ENCODE results near the gene SPACA4.
A peak's percentile ranks its signal among the peaks of the same experiment; 100 is the strongest.

DNA sequence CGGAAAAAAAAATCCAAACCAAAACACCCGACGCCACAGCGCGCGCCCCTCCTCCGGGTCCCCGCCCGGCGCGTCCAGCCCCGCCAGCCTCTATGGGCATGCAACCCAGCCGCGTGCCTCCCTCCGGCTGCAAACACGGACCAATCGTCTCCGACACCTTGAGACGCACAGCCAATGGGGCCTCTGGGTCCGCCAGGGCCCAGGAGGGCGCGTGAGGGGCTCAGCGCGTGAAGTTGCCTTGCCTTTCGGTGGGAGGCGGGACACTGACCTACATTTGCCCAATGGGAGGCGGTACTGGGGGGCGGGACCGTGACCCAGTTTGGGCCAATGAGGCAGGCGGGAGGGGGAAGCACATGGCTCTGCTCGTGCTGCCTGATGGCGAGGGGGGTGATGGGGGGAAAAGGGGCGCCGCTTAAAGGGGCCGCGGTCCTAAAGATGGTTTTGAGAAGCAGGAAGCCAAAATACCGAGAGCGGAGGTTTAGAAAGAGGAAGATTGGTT lies 31.0 kb downstream of the SPACA4 start:
- TF ChIP-seq, protein P1, sequence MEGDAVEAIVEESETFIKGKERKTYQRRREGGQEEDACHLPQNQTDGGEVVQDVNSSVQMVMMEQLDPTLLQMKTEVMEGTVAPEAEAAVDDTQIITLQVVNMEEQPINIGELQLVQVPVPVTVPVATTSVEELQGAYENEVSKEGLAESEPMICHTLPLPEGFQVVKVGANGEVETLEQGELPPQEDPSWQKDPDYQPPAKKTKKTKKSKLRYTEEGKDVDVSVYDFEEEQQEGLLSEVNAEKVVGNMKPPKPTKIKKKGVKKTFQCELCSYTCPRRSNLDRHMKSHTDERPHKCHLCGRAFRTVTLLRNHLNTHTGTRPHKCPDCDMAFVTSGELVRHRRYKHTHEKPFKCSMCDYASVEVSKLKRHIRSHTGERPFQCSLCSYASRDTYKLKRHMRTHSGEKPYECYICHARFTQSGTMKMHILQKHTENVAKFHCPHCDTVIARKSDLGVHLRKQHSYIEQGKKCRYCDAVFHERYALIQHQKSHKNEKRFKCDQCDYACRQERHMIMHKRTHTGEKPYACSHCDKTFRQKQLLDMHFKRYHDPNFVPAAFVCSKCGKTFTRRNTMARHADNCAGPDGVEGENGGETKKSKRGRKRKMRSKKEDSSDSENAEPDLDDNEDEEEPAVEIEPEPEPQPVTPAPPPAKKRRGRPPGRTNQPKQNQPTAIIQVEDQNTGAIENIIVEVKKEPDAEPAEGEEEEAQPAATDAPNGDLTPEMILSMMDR (IDR thresholded peaks at IDR 0.05): peak in 1 of 3 experiments; percentile 6
- peak; percentile 74 to 95 for TF ChIP-seq POLR2AphosphoS5 (IDR thresholded peaks at IDR 0.05)
- TF ChIP-seq POLR2A (IDR thresholded peaks at IDR 0.05; ENCODE audit: low read depth): no peak

Measured in esophagus muscularis mucosa (tissue), 3 donors.